HG03575 (cell line): Measurements from ENCODE around the gene PLCG1.

Experiments used
- ATAC-seq: cut with Tn5 transposase; IDR thresholded peaks from one replicate; pipeline ENCODE4 v1.9.1; 2021; ENCODE audit not compliant: unreplicated experiment, insufficient number of reproducible peaks, low FRiP score; ENCODE audit errors: extremely low read depth

PLCG1 gene

GRCh38 chr20:41226426-41226825, 89.1 kb downstream of the PLCG1 start:
- ATAC-seq = no peak
